ENCODE results near the gene CDH2.

- TF ChIP-seq CTCF (IDR thresholded peaks at IDR 0.05; ENCODE audit: insufficient read depth, low read depth, low read length) (no peak), EZH2 (IDR thresholded peaks at IDR 0.05; ENCODE audit: insufficient read depth, low read length) (no peak)
These were observed 88.5 kb downstream of the CDH2 start for GRCh38 chr18:28088477-28088876.
